Right ventricle myocardium superior (tissue), 1 donor: ENCODE data around the gene RTN4R. TPM values are rescaled to one million over a fixed set of nuclear protein-coding genes. Genes with fewer than 3 reads are reported as not detected.

Experiments
- ATAC-seq: fragments of 200-7000 bp; cut with Tn5 transposase; one replicate; pipeline ENCODE4 v1.9.1; 2020; ENCODE audit warnings: mild to moderate bottlenecking; ENCODE audit not compliant: poor library complexity
- DNase-seq: peaks from one replicate; pipeline ENCODE4 v3.0.0-alpha.2; 2020
- intact Hi-C: fragments of 100-400 bp; cut with DNase I; formaldehyde crosslinking; loops from one replicate; pipeline ENCODE4 v1.11.2; 2022
- total RNA-seq: library from RNA; stranded (reverse); fragmentation: NEBNext Ultra II Directional; extraction: Animal tissue kit (Norgen Biotek cat#: 25700); gene quantifications from one replicate; pipeline ENCODE4 v1.2.1, GENCODE V29; 2021
- donor health status: DM: no; HTN: yes; CAD: no; lungs with severe emphysema.

Gene RTN4R
- total RNA-seq, 1 donor from 2014 or later, result 0.75 TPM

DNA sequence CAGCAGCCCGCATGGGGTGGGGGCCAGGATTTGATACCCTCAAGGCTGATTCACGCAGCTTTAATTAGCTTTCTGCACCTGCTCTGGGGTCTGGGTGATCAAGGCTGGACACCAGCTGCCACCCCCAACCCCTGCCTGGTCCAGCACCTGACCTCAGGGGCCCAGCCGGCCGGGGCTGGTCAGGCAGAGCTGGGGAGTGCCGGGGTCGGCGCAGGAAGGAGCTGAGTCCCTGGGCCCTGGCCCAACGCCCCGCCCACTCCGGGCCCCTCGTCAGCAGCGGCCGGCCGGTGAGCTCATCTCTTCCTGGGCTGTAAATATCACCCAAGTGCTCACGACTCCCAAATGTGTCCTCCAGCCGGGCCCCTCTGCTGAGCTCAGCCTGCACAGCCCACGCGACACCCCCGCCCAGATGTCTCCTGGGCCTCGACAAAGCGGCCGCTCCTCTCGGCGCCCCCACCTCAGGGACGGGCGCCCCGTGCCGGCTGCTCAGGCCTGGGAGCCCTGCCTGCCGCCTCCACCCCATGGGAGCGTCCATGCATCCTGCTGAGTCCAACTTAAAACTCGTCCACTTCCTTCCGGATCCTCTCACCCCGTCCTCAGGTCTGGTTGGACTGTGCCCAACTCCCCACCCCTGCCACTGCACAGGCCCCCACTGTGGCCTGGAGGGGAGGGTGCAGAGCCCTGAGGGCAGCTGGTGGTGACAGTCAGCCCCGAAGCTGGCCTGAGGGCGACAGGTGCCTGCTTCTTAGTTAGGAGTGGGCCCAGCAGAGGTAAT lies 29.0 kb downstream of the RTN4R start:
- peak; percentile 56 for DNase-seq
- ATAC-seq, result peak; percentile 42
- intact Hi-C loops, result no loop called here

DNA sequence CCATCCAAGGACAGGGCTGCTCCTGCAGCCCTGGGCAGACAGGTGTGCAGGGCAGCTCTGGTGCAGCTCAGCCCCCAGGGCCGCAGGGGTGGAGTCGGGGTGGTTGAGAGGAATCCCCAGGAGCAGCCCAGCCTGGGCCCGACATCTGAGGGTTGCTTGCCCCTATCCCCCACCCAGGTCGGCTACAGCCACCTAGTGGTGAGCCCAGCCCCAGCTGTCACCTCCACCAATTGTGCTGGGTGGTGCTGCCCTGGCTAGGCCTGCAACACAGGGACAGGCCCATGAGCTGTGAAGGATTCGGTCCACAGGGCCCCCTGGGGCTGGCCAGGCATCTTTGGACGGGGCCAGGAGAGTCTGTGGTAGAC lies 29.6 kb downstream of the RTN4R start:
- DNase-seq, result peak; percentile 59
- ATAC-seq, result peak; percentile 75
- intact Hi-C loops, result no loop called here

DNA sequence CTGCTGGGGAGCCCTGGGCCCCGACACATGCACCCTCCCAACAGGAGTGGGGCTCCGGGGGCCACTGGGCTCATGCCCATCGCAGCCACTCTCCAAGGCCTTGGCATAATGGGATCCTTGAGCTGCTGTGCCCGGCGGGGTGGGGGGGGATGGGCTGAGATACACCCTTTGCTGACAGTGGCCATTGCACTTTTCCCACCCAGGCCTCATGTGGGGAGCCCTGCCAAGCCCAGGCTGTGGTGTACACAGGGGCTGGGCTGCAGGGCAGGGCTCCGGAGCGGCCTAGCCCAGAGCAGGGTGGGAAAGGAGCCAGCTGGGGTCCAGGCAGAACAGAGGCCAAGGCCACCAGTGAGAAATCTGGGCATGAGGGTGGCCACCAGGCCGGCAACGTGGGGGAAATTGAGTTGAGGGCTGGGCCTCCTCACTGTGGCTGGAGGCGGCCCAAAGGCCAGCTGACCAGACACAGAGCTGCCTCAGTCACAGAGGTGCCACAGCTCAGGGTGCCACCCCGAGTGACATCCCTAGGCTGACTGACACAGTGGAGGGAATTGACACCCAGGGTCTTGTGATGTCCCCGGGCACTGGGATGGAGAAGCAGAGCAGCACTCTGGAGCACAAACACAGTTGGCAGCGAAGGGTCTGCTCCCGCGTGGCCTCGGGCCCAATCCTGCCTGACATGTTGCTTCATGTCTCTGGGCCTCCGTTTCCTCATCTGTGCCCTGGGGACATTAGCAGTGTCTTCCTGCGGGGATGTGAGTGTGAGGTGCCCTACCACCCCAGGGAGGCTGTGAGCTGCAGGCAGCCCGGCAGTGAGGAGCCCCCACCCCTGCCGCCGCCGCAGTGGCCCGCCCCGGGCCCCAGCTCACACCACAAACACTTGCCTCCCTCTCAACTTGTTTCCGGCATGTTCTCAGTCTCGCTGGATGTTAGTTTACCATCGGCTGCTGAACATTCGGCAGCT lies 30.4 kb downstream of the RTN4R start:
- intact Hi-C loops, result no loop called here
- no peak for ATAC-seq
- no peak for DNase-seq

DNA sequence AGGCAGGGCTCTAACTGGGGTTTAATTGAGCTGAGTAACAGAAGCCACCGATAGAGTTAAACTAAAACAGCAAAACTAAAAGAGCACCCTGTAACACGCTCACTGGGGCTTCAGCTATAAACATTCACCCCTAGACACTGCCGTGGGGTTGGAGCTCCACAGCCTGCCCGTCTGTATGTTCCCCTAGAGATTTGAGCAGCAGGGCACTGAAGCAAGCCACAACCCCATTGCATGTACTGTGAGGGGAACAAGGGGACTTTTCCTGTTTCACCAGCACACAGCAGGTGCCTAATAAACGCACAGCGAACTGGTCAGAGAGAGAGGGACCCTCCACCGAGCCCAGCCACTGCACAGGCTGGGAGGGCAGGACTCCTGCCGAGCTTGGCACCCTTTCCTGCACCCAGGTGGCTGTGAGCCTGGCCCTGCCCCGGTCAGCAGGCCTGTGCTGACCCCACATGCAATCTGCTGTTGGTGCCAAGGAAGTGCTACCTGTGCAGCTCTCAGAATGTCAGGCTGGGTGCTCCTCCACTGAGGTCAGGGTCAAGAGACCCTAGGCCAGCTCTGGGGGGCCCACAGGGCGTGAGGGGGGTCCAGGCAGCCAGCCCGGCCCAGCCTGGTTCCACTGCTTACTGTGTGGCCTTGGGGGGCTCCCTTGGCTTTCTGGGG lies 31.9 kb downstream of the RTN4R start:
- ATAC-seq (no peak), DNase-seq (no peak)
- intact Hi-C loops, result no loop called here

DNA sequence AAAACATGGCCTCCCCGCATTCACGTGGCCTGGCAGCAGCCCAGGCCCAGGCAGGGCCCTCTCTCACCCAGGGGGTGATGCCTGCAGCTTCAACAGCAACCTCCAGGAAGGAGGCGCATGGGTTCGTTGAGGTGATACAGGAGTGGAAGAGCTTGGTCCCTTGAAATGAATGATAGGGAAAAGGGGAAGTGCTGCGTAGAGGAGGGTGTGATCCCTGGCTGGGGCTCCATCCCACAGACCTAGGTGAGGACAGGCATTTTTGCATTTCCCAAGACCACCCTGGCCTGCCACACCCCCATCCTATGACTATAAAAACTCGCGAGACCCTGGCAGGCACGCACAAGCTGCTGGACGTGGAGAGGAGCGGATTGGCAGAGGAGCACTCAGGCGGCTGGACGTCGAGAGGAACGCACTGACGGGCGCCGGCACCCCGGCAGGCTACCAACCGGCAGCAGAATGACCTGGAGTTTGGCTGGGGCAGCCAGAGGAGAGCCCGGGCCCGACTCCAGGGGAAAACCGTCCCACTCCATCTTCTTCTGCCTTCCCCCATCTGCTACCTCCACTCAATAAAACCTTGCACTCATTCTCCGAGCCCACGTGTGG lies 32.6 kb downstream of the RTN4R start:
- ATAC-seq (no peak), DNase-seq (no peak)
- intact Hi-C loops, result no loop called here

DNA sequence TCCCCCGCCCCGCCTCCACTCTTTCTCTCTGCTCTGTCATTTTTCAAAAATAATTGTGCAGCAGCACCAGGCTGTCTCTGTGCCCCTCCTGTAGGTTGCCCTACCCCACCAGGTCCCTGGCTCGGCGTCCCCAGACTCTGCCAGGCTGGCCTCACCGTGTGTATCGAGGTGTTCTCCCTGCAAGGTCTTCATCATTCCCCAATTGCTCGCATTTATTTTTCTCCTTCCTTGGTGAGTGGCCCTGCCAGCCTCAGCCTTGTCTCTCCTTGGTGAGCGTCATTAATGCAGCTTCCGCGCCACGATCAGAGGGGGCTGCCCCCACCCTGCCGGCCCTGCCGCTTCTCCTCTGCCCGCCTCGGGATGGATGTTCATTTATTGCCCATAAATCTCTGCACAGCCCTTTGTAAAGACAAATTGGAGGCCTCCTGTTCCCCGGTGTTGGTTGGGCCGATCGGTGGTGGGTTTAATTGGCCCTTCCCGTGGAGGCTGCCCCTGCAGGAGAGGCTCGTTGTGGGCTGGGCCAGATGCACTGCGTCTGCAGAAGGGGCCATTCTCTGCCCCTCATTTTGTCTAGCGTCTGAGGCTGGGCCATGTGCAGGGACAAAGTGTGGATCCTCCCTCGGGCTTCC lies 33.2 kb downstream of the RTN4R start:
- intact Hi-C loops, result no loop called here
- ATAC-seq (no peak), DNase-seq (no peak)

DNA sequence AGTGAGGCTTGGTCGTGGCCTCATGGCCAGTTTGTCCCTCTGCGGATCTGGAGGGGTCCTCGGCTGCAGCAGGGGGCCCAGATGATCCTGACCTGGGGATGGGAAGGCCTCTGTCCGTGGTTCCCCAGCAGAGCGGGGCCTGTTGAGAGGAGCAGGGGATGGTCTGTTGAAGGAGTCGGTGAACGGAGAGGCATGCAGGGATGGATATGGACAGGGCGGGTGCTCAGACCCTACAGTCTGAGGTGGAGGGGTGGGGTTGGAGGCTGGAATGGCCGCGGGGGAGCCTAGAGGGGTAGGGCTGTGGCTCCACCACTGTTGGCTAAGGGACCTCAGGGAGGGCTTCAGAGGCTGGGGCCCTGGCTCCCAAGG lies 33.8 kb downstream of the RTN4R start:
- intact Hi-C loops, result no loop called here
- DNase-seq (no peak), ATAC-seq (no peak)

DNA sequence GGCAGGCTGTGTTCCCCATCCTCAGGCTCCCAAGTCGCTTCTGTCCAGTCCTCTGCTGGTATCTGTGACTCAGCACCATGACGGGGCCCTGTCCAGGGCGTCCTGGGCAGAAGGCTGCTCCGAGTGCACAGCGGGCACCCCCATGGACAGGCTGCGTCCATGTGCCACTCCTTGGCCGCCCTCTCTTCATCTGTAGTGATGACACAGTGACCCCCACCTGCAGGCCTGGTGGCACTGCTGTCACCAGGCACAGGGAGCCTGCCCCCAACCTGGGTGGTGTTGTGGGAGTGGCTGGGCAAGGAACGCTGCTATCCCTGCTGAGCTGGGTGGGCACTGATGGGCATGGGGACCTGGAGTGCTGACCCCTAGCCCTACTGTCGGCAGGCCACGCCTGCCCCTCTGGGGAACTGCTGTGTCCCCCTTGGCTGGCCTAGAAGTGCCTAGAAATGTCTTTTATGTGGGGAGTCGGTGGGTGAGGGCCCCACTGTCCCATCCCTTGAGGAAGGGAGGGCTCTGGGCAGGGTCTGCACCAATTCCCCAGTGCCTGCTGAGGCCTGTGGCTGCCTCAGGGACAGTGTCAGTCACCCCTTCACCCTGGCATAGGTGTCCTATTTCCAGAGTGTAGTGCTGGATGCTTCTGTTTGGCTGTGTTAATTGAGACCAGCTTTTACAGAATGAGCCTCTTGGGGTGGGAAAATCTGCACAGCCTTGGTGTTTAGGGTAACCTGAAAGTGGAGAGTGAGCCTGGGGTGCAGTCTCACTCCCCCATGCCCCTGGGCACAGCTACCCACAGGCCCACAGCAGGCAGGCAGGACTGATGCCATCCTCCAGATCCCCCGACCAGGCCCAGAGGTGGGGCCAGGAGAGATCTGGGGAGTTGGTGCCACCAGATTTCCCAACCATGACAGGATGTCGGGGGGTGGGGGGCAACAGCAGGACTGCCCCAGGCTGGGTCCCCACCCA lies 34.5 kb downstream of the RTN4R start:
- intact Hi-C loops, result no loop called here
- DNase-seq (no peak), ATAC-seq (no peak)

DNA sequence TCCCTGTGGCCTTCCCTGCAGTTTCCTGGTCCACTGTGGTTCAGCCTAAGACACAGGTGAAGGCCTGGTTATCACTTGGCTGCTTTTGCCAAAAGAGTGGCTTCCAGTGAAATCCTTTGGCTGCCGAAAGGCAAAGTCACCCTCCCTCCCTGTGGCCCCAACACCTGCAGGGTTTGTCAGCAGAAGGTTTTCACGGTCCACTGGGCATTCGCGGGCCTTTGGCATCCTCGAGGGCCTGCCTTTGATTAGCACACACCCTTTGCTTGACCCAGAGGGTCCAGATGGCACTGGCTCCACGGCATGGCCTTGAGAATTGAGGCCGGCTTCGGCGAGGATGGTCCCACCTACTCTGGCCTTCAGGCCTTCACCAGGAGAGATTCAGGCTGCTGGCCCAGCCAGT lies 35.3 kb downstream of the RTN4R start:
- ATAC-seq (no peak), DNase-seq (no peak)
- intact Hi-C loops, result no loop called here

DNA sequence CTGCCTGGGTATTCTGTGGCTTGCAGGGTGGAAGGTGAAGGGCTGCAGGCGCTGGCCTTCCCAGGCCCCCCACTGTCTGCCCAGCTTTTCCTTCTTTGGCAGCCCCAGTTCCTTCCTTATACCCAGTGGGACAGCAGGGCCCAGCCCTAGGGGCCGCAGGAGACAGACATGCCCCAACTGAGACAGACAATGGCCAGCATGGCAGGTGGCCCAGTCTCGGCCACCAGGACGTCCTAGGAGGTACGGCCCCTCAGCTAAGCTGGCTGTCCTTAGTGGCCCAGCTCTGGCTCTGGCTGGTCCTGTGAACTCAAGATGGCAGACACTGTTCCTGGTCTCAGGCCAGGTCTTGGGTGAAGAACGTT lies 35.9 kb downstream of the RTN4R start:
- no peak for ATAC-seq
- DNase-seq, result no peak
- intact Hi-C loops, result no loop called here

DNA sequence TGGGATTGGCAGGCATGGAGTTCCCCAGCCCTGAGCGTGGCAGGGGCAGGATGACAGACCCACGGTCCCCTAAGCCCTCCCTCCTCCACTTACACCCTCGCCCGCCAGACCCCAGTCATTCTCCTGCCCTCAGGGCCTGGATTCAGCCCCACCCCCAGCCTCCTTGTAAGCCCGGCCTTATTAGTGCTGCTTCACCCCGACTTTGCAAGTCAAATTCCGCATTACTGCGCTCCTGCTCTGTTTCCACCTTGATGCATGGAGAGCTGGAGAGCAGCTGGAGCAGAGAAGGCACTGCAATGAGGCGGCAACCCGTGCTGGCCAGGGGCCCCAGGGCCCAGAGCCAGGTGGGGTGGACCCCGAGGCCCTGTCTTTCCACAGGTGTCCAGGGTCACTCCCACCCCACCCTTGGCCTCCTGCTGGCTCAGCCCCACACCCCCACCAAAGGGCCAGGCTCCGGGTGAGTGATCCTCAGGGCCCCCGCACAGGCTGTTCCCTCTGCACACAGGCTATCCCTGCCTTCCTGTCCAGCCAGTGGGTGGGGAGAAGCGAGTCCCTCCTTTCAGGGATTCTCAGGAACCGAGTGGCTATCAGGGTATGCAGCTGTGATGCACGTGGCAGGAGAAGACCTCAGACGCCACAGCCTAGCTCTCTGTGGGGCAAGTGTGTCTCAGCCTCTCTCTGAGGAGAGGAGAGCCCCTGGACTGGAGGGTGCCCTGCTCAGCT lies 36.4 kb downstream of the RTN4R start:
- DNase-seq, result no peak
- intact Hi-C loops, result no loop called here
- no peak for ATAC-seq

DNA sequence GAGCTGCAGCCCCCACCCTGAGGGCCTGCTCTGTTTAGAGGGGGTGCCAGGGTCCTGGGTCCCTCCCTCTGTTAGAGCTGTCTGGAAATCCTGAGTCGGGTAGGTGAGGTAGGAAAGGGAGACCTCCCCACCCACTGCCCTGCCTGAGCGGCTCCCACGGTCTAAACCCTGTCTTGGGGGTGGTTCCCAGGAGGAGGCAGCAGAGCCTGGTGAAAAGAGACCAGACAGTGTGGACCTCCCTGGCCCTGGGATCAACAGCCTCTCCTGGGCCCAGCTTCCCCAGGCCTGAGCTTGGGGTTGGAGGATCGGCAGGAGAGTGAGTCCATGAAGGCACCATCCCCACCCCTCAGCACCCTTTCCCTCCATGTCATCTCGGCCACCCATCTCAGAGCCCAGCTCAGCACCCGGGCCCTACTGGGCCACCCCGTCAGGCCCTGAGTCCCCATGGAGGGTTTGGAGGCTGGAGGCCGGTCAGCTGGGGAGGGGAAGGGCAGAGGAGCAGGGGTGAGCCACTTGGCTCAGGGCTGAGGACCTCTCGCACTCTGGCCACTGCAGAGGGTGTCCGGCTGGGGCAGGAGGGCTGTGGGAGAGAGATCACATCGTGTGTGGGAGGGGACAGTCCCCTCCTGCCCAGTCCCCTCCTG lies 37.2 kb downstream of the RTN4R start:
- intact Hi-C loops, result no loop called here
- no peak for ATAC-seq
- no peak for DNase-seq

DNA sequence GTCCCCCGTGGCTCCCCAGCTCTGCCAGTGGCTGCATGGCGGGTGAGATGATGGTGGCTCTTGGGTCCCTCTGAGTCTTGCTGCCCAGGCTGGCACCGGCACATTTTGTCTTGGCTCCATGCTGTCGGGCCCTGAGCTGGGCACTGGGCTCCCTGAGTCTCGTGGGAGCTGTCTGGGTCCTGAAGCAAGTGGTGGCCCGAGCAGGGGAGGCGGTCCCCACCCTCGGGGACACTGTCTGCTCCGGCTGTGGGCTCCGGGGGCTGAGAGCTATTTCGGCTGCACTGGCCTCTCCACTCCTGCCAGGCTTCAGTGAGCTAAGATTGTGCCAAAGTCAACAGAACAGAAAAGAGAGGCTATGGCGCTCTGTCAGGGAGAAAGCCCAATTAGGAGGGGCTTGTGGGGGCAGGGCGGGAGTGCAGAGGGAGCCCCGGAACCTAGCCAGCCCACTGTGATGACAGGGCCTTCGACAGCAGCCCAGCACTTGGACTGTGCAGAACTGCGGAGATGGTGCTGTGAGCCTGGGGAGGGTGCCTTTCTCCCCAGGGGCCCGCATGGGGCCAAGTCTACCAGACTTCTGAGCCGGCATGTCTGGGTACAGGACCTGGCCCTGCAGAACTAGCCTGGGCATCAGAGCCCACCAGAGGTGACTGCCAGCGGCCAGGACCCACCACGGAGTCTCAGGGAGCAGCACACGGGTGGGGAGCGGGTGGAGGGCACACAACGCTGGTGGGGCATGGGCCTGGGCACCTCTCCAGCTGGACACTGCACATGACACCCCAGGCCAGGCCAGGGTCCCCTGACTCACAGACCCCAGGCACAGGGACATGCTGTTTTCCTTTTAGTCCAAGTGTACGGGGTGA lies 38.0 kb downstream of the RTN4R start:
- intact Hi-C loops, result no loop called here
- DNase-seq (no peak), ATAC-seq (peak; percentile 50)

DNA sequence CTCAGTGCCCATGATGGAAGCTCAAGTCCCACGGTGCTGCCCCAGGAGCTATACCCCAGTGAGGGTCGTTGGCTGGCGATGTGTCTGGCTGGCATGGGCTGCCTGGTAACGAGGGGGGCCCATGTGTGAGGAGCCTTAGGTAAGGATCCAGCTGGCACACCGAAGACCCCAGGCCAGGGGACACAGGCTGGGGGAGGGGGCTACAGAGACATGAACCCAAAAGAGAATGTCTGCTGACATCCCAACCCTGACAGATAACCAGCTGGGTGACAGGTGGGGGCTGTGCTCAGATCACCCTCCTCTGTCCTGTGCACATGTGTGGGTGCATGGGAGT lies 39.2 kb downstream of the RTN4R start:
- intact Hi-C loops, result no loop called here
- ATAC-seq (no peak), DNase-seq (no peak)

DNA sequence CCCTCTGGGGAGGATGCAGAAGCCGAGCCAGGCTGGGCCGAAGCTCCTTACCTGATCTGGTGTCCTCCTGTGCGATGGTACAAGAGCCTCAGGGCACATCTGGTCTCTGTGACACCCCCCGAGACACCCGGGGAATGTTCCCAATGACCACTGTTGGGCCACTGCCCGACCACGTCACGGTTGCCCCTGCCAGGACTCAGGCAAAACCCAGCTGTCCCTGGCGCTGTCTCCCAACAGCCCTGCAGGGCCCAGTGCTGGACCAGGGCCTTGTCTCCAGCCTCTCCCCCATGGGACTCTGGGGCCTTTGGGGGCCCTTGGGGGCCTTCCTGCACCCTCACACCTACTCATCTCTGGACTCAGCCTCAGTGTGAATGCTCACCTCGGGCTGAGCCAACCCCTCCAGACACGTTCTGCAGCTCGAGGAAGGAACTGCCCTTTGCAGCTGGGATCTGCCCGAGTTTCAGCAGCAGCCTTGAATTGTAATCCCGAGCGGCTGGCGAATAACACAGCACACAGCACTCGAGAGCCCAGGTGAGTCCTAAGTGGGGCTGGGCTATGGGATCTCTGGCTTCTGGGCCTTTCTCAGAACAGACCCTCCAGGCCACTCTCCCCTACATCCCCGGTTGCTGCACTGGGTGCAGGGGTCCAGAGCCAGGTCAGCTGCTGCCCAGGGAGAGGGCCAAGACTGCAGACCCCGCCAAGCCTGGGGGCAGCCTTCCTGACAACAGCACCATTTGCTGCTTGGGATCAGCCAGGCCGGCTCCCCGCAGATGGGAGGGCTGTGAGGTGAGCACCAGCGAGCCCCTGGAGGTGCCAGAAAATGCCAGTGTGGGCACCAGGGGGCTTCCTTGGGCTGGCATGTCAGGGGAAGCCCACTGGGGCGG lies 39.8 kb downstream of the RTN4R start:
- intact Hi-C loops, result no loop called here
- ATAC-seq, result no peak
- no peak for DNase-seq
